Measurements from ENCODE around the gene PNLIPRP1.

GRCh38 chr10:116636385-116636784 lies 45.6 kb downstream of the PNLIPRP1 start:
- TF ChIP-seq REST (IDR thresholded peaks at IDR 0.05; ENCODE audit: low read depth): no peak
- TF ChIP-seq POLR2AphosphoS5 (IDR thresholded peaks at IDR 0.05; ENCODE audit: low read depth, low read length): no peak
